Mesodermal cell (in vitro differentiated cells): Measurements from ENCODE around the gene CDH23.

Source experiments
- H3K27ac ChIP-seq: 2 replicates; pipeline ENCODE4 v1.7.0; 2013; ENCODE audit warnings: mild to moderate bottlenecking, low read depth, low read length, moderate library complexity; ENCODE audit not compliant: severe bottlenecking
- H3K36me3 ChIP-seq: 2 replicates; pipeline ENCODE4 v1.7.1; 2013; ENCODE audit warnings: mild to moderate bottlenecking, low read length, moderate library complexity; ENCODE audit not compliant: control insufficient read depth, insufficient read depth
- H3K4me1 ChIP-seq: one replicate; pipeline ENCODE4 v1.7.1; 2013; ENCODE audit warnings: mild to moderate bottlenecking, low read length; ENCODE audit not compliant: insufficient read depth, control insufficient read depth, poor library complexity, severe bottlenecking
- H3K4me3 ChIP-seq: 2 replicates; pipeline ENCODE4 v1.7.0; 2013; ENCODE audit warnings: low read length, control low read depth, mild to moderate bottlenecking; ENCODE audit not compliant: insufficient read depth, poor library complexity, severe bottlenecking; ENCODE audit errors: extremely low read depth
- H3K9me3 ChIP-seq: 2 replicates; pipeline ENCODE4 v1.7.1; 2013; ENCODE audit warnings: mild to moderate bottlenecking, low read length, moderate library complexity; ENCODE audit not compliant: control insufficient read depth
- WGBS, 2 experiments: methylation state at CpG; one replicate each; pipeline ENCODE4 v1.1.5; 2013; ENCODE audit warnings: missing lambda C conversion rate in 2 of 2; ENCODE audit not compliant: insufficient coverage in 2 of 2; 5-methylcytosine and 5-hydroxymethylcytosine counted together

Gene CDH23

DNA sequence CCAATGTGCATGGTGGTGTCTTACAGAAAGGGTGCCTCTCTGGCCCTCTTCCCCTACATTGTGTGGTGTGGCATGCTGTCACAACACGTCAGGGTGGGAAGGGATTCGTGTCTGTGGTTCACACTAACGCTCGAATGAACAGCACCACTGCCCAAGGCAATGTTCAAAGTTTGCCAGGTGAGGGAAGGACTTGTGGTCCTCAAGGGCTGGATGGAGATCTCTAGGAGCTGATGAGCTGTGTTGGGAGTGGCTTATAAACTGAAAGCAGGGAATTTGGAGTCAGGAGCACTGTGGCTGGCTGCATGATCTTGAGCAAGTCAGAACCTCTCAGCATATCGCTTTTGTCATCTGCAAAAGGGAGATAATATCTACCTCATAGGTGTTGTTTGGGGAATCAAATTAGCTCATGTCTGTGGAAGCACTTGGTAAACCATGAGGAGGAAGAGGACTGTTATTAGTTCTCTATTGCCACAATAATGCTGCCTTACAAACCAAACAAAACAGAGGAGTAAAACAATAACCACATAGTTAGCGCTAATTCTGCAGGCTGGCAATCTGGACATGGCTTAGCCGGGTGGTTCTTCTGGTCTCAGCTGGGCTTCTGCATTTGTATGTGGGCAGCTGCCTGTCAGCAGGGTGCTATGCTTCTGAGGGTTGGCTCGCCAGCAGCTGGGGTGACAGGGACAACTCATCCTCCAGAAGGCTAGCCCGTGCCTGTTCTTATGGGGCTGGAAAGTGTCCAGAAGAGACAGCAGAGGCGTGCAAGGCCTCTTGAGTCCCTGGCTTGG, 345.8 kb downstream of the CDH23 start:
- H3K36me3 ChIP-seq = no peaks in the 10 kb centered on the region
- WGBS, 2 experiments = 86 to 95% methylated on average over 6 to 9 of the region's 10 CpGs
- H3K27ac ChIP-seq = no peak overlapping the region
- no peak overlapping the region for H3K4me3 ChIP-seq
- H3K4me1 ChIP-seq = peaks cover 8% of the 10 kb centered on the region
- no peaks in the 10 kb centered on the region for H3K9me3 ChIP-seq

DNA sequence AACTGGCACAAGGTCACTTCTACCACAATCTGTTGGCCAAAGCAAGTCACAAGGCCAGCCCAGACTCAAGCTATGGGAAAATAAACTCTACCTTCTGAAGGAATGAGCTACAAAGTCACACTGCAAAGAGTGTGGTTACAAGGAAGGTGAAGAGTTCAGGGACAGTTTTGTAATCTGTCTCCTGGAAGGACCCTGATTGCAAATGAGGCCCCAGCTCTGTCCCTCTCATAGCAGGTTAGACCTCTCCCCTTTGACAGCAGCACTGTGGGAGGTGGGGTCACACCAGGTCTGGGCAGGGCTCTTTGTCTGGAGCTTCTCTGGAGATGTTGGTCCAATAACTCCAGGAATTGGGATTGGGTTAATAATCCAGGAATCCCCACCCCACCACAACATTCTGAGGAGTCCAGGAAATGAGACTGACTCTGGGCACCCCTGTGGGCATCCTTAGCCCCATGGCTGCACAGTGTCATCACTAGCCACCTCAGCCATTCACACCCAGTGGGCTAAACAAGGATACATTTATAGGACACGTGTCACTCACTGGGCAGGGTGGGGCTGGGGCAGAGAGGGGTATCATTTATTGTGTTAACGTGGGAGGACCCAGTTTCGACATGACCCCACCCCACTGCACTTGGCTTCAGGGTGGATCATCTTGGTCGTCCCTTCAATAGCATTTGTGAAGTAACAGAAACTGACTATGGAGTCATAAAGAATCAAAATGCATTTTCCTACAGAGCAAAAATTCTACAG, 346.5 kb downstream of the CDH23 start:
- 88% methylated on average over 4 of the region's 4 CpGs; no CpG with 5 or more reads in 1 of the 2 experiments for WGBS, 2 experiments
- Histone ChIP-seq H3K27ac (no peak overlapping the region), H3K4me1 (peaks cover 15% of the 10 kb centered on the region), H3K4me3 (no peak overlapping the region), H3K9me3 (no peaks in the 10 kb centered on the region), H3K36me3 (no peaks in the 10 kb centered on the region)

- Histone ChIP-seq H3K36me3 (no peaks in the 10 kb centered on the region), H3K4me1 (peaks cover 21% of the 10 kb centered on the region), H3K4me3 (no peak overlapping the region), H3K9me3 (no peaks in the 10 kb centered on the region), H3K27ac (no peak overlapping the region)
- no CpG with 5 or more reads among the region's 1 CpG for WGBS, 2 experiments
Observed at GRCh38 chr10:71743866-71744265, 347.1 kb downstream of the CDH23 start.

DNA sequence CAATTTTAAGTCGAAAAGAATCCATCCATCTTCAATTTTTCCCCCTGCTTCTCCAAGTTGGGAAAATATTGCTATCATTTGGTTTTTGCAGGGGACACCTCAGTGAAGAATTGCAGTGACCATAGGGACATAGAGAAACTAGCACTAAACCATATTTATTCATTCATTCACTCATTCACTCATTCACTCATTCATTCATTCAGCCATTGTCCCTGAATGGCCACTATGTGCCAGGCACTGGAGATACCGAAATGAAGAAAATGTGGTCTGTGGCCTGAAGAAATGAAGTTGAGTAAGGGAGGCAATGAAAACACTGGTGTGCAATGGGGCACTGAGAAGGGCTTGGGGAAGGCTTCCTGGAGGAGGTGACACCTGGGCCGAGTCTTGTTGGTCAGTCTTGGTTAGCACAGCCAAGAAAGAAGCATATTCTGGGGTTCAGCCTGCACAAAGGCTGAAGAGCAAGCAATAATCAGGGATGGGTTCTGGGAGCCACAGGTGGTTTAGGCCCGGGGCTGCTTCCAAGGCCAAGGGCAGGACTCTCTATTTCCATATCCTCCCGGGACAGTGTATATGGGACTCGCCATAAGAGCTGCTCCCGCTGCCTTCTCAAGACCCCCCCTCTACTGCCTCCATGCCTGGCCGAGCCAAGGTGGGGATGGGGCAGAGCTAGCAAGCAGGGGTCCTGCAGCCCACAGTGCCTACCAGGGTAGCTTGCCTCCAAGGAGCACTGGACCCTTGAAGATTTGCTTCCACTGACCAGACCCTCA, 348.4 kb downstream of the CDH23 start:
- Histone ChIP-seq H3K4me1 (peaks cover 22% of the 10 kb centered on the region), H3K36me3 (no peaks in the 10 kb centered on the region), H3K4me3 (no peak overlapping the region), H3K9me3 (no peaks in the 10 kb centered on the region), H3K27ac (no peak overlapping the region)
- 98 to 100% methylated on average over 3 to 6 of the region's 8 CpGs for WGBS, 2 experiments

DNA sequence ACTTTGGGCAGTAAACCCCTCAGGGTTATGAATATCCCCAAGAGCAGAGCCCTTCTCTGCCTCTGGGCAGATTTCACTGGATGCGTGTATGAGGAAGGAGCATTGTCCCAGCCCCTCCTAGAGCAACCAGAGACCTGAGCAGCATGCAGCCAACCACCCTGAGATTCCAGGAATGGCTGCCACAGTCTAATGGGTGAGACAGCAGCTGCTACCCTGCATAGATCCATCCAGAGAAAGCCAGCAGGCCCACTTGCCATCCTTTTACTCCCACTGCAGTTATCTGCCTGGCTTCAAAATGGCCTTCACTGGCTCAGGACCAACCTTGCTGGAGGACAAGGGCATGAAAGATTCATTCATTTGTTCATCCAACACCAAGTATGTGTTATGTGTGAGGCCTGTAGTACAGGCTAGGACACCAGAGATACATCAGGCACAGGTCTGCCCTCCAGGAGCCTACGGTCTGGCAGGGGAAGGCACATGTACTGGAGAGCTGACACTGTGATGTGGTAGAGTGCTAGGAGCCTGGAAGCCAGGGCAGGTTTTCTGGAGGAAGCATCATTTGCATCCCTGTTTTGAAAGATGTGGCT, 349.0 kb downstream of the CDH23 start:
- no peak overlapping the region for H3K4me3 ChIP-seq
- H3K36me3 ChIP-seq = no peaks in the 10 kb centered on the region
- no peak overlapping the region for H3K27ac ChIP-seq
- H3K4me1 ChIP-seq = peaks cover 22% of the 10 kb centered on the region
- no peaks in the 10 kb centered on the region for H3K9me3 ChIP-seq
- WGBS, 2 experiments = 90 to 91% methylated on average over 2 of the region's 2 CpGs

DNA sequence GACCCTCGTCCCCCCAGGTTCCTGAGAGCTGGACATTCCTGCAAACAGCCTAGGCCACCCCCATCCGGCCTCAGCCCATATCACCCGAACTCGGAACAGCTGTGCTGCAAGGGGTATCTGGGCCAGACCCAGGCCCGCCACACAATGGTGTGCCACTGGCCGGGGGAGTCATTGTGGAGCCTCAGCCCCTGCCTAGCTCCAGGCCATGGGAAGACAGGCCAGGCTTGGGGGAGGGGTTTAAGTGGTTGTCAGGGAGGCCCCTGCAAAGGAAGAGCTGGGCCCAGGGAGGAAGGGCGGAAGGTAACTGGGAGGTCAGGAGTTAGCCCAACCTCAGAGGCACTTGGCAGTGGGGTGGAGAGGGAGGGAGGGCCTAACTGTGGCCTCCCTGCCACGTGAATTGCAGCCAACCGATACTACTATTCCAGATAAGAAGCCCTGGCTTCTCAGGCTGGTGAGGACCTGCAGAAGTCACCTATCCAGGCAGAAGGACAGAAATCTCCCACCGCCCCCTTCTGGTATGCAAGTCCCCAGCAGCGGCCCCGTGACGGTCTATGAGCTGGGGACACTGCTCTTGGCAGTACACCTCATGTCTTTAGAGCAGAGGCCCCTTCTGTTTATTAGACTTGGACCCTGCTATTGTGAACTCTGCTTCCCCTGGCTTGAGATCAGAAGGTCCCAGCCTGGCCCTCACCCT, 349.8 kb downstream of the CDH23 start:
- Histone ChIP-seq H3K4me1 (peaks cover 22% of the 10 kb centered on the region), H3K36me3 (no peaks in the 10 kb centered on the region), H3K27ac (no peak overlapping the region), H3K4me3 (no peak overlapping the region), H3K9me3 (no peaks in the 10 kb centered on the region)
- 64 to 70% methylated on average over 9 to 11 of the region's 13 CpGs for WGBS, 2 experiments

GRCh38 chr10:71747039-71747531, 350.4 kb downstream of the CDH23 start:
- H3K27ac ChIP-seq = no peak overlapping the region
- WGBS, 2 experiments = 90 to 97% methylated on average over 2 of the region's 2 CpGs
- no peaks in the 10 kb centered on the region for H3K36me3 ChIP-seq
- no peaks in the 10 kb centered on the region for H3K9me3 ChIP-seq
- no peak overlapping the region for H3K4me3 ChIP-seq
- H3K4me1 ChIP-seq = peaks cover 22% of the 10 kb centered on the region

DNA sequence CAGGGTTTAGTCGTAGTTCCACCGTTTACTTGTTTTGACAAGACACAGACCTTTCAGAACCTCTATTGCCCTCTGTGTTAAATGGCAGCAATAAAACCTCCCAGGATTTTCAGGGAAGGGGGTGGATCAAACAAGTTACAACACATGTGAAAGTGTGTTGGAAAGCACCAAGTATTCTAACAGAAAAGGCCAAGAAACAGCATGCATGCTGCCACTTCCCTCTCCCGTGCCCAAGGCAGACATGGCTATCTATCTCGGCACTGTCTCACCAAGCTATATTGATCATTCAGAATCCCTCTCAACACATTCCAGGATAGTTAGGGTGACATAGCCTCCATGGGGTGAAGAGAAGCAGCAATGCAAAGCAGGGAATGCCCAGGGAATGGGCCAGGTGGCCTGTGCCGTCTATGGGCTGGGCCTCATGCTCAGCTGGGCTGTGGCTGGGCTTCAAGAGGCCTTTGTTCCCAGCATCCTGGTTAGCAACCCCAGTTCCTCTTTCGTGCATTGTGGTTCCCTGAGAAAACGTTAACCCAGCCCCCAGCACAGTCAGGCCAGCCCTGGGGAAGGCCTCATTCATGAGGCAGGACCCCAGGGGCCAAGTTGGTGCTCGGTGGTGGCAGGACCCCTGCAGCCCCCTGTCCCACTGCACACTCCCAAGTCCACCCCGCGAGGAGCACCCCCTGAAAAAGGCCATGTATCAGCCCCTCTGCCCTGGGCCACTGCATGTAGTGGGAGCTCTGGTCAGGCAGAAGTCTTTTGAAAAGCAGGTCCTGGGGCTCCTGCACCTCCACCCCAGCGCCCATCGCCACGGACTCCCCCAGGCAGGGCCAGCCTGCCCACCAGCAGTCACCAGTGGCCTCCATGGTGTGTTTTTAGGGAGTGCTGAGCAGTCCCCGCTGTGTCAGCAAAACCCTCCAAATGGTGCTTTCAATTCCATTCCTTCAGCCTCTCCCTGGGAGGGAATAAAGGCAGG, 351.1 kb downstream of the CDH23 start:
- Histone ChIP-seq H3K4me1 (peaks cover 22% of the 10 kb centered on the region), H3K36me3 (no peaks in the 10 kb centered on the region), H3K9me3 (no peaks in the 10 kb centered on the region), H3K4me3 (no peak overlapping the region), H3K27ac (peak overlapping the region; percentile 23)
- WGBS, 2 experiments = 68 to 89% methylated on average over 4 to 11 of the region's 14 CpGs

GRCh38 chr10:71748671-71749191, 352.0 kb downstream of the CDH23 start:
- Histone ChIP-seq H3K9me3 (no peaks in the 10 kb centered on the region), H3K4me3 (no peak overlapping the region), H3K27ac (no peak overlapping the region), H3K36me3 (no peaks in the 10 kb centered on the region), H3K4me1 (peaks cover 22% of the 10 kb centered on the region)
- WGBS, 2 experiments = 72 to 83% methylated on average over 9 to 14 of the region's 15 CpGs
